Activated CD8-positive, alpha-beta memory T cell treated with anti-CD3 and anti-CD28 coated beads, Interleukin-2, amount 50 U/mL, for 1 hour (primary cell): ENCODE measurements around the gene PKNOX2.

Experiments used
- DNase-seq: peaks from one replicate; pipeline ENCODE4 v3.0.0-alpha.2; 2020; ENCODE audit errors: extremely low read depth

The PKNOX2 gene, protein sequence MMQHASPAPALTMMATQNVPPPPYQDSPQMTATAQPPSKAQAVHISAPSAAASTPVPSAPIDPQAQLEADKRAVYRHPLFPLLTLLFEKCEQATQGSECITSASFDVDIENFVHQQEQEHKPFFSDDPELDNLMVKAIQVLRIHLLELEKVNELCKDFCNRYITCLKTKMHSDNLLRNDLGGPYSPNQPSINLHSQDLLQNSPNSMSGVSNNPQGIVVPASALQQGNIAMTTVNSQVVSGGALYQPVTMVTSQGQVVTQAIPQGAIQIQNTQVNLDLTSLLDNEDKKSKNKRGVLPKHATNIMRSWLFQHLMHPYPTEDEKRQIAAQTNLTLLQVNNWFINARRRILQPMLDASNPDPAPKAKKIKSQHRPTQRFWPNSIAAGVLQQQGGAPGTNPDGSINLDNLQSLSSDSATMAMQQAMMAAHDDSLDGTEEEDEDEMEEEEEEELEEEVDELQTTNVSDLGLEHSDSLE

DNA sequence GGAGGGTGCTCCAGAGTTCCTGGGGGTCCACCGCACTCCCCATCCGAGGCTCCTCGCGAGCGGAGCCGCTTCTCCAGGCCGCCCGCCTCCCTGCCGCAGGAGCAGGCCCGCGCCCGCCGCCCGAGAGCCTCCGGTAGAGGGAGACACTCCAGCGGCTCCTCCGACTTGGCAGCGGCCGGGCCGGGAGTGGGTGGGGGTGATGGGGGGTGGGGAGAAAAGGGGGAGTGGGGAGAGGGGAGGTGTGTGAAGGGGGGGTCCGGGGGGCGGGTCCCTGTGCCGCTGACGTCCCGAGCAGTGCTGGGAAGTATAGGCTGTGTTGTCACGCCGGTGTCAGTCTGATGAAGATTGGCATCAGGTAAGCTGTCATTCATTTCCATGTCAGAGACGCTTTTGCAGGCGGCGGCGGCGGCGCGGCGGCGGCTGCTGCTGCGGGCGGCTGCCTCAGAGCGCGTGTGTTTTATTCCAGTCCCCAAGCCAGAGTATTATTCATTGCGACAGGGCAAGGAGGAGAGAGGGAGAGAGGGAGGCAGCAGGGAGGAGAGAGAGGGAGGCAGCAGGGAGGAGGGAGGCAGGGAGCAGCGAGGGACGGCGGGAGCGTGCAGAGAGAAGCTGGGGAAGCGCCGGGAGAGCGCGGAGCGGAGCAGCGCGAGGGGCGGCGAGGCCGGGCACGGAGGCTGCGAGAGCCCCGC is at the start of gene PKNOX2:
Gene PKNOX2, plus strand, starts transcription at position 330 of the 689 bp plus-strand sequence. CDS start 186,555 bp downstream, outside the sequence.
- no peak for DNase-seq

DNA sequence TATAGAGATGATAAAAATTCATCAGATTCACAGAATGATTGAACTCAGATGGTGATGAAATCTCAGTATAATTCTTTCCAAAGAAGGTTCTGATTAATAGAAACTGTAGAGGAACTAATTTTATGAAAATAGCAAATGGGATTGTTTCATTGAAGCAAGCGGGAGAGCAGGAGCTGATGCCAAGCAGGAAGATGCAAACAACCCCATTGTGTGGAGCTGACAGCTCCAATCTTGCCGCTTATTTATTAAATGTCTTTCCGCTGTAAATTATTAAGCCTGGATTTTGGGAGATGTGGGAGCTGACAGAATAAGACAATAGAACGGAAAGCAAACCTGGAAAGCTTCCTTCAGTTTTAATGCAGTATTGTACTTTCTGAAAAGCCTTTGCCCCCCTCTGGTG is 47.1 kb upstream of the PKNOX2 start:
- DNase-seq: no peak

DNA sequence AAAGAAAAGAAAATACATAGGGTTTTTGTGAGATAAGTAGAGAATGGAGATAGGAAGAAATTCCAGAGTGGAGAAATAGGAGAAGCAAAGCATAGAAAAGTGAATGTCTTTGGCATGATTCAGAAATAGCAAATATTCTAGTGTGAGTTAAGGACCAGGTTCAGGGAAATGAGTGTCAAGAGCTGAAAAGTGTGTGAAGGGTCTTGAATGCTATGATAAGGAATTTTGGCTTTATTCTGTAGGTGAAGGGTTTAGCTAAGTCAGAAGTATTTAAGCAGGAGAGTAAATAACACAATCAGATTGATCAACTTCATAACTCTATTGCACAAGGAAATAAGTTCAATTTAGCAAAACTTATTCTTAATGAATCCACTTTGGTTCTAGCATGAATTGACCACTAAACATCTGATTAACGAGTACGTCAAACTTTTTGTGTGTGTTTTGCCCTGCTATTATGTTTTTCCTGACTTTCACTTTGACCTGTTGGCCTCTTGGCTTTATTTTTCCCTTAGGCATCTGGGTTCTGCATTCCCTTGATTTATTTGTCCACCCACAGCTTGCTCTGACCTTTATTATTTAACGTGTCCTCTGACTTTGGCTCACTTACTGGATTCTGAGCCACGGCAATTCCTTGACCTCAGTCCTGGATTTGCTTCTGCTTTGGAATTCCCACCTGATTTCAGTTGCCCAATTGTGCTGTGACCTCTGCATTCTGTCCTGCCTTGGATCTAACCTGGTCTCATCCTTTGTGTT is 41.2 kb upstream of the PKNOX2 start:
- no peak for DNase-seq

DNA sequence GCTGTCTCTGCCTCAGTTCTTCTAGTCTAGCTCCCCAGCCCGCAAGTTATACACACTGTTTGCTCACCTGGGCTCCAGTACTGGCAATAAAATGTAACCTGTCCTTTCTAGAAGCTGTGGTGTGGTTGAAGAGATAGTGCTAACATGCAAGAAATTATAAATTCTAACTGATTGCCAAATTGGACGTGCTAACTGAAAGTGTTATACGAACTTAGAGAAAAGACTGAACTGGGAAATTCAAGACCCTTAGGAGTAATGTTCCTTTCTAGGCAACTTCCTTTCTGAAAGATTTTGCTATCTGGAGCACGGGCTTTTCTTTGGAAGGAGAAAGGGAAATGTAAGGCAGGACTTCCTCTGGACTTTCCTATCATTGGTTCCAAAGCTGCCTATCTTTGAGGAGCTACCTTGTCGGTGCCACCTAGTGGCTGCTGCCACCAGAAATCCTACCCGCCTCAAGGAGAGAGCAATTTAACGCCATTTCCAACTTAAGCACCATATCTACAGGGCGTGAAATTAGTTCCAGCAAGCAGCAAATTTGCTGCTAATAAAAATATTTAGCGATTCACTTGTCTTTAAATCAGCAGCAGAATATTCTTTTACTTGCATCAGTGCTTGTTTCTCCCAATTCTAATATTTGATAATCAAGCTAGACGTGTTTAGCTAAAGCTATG is 40.5 kb upstream of the PKNOX2 start:
- no peak for DNase-seq

DNA sequence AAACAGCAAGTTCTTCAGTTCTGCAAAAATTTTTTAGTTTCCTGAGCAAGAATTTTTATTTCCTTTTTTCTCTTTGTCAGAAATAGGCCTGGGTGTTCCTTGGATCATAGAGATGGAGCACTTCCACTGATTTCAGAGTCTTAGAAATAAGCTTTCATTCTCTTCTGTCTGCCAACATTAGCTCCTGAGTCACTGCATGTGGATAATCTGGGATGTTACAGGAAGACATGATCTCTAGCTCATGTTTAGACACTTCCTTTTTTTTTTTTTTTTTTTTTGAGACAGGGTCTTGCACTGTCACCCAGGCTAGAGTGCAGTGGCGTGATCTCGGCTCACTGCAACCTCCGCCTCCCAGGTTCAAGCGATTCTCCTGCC is 39.9 kb upstream of the PKNOX2 start:
- no peak for DNase-seq

DNA sequence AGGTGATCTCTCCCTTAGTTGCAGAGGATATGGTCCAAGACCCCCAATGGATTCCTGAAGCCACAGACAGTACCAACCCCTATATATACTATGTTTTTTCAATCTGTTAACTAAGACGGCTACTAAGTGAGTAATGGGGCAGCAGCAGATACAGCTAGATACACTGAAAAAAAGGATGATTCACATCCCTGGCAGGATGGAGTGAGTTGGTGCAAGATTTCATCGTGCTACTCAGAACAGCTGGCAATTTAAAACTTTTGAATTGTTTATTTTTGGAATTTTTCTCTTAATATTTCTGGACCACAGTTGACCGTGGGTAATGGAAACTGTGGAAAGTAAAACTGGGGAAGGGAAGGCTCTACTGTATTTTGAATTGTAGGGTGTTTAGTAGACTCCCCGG is 36.1 kb upstream of the PKNOX2 start:
- DNase-seq: no peak

DNA sequence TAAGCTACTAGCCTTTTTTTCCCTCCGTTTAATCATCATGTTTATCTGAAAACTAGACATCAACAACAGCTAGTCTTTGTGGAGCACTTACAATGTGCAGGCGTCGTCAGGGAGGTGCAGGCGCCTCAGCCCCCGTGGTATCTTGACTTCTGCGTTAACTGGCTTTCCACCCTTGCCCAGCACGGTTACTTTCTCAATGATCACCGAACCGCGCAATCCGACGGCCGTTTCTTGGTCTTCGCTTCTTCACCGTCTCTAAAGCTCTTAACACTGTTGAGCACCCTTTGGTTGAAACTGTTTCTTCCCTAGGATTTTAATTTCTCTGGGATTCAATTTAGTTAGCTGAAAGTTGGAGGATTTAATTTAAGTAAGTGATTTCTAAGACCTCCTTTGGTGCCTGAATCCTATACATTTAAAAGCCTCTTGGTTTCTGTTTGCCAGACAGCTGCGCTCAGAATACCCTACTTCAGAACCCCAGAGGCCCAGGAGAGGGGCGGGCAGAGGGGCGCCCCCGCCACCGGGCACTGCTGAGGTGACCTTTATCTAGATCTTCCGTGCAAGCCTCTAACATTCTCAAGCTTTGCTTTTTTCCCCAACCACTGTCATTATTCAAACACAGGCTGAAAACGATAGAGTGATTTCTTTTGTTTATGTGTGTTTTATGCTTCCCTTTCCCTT is 35.1 kb upstream of the PKNOX2 start:
- DNase-seq: no peak

DNA sequence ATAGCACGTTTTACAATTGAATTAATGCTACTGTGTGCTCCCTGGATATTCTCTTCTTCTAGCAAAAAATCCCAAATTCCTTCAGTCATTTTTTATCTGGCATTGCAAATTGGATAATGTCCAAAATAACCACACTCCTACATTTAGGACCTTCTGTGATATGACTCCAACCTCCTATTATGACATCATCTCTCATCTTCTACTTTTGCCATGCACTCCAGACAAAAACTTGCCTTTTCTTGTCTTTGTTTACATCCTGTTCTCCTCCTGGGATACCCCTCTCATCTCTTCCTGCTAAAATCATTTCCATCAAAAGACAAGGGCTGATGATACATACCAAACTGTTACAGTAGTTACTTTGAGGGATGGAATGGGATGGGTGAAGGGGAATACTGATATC is 32.5 kb upstream of the PKNOX2 start:
- DNase-seq: no peak

DNA sequence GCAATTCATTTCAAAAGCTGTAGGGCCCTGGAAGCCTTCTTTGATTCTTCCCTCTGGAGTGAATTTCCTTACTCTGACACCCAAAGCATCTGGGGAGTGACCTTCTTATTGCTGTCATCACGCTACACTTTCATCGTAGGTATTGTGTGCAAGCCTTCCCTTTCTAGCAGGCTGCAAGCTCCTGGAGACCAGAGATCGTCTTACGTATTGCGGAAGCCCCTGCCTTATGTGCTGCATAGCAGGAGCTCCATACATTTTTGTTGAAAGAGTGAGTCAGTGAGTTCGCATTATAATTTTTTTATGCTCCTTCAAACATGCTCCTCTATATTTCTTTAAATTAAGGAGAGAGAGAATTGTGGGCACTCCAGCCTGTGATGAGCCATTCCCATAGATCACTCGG is 32.0 kb upstream of the PKNOX2 start:
- no peak for DNase-seq

DNA sequence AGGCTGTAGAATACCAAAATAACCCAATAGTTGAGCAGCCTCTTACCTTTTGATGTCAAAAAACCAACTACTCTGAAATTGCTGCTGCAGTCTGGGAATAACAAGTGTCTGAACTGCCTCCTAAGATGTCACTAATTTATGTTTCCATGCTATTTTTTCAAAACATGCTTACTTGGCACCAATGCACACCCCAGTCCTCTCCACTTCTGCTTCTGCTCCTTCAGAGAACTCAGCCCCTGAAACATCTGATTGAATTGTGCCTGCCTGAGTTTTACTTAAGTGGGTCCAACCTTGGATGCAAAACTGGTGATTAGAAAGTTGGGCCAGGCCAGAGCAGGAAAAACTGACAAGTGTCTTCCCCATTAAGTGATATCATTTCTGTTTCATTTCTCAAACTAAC is 28.6 kb upstream of the PKNOX2 start:
- no peak for DNase-seq

DNA sequence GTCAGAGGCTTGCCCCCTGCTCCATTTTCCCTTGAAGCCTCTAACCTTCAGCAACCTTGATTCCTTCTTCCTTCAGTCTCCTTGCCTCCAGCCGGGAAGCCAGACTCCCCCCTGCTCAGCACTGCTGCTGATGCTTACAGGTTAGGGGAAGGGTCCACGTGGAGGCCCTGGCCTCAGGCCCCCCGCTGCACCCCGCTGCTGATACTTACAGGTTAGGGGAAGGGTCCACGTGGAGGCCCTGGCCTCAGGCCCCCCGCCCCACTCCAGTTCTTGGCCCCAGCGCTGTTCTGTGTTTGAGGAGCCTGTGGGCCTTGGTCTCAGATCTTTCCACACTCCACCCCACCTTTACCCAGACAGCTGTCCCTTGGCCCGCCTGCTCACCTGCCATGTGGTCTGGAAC is 25.6 kb upstream of the PKNOX2 start:
- no peak for DNase-seq

DNA sequence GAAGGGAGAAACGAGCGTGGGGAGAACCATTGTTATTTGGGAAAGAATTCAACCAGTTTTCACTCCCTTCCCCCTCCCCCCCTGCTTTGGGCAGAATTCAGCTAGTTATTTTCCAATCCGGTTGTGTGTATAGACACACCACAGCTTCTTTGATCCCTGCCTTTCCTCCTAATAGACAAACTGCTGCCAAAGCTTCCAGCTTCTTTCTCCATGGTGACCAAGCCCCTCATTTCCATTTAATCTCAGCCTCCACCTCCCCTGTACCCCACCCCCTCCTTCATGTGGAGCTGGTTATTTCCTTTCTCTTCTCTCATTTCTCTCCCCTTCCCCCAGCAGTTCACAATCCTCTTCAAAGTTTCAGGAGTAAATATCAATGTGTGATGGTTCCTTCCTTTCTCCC is 24.8 kb upstream of the PKNOX2 start:
- no peak for DNase-seq

DNA sequence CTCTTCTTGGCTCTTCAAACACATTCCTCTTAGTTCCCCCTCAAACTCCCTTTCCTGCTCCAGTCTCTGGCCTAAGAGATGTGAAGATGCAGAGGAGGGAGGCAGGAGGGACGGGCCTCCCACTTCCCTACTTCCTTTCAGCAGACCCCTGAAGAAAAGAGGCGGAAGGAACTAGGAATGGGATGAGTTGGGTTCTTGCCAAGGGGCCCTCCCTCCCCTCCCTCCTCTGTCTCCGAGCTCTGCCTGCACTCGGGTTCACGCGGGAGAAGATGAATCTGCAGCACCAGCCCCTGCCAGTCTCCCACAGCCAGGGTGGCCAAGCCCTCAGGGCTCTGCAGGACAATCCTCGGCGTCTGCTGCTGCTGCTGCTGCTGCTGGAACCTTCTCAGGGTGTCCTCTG is 24.3 kb upstream of the PKNOX2 start:
- DNase-seq: no peak

DNA sequence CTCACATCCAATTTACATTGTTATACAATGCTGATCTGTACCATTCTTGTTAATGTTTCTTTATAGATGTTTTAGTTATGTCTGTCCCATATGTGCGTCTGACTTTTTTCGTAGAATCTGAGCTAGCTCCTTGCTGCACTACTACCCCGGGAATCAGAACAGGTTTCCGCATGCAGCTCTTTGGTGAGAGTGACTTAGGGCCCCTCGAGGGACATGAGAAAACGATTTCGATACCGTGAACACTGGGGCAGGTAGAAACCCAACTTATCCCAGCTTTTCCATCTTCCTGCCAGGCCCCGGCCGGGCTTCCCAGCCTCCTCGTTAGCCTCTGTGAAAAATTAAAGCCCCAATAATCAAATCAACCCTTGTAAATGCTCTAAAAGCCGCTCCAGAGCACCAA is 23.4 kb upstream of the PKNOX2 start:
- DNase-seq: no peak

DNA sequence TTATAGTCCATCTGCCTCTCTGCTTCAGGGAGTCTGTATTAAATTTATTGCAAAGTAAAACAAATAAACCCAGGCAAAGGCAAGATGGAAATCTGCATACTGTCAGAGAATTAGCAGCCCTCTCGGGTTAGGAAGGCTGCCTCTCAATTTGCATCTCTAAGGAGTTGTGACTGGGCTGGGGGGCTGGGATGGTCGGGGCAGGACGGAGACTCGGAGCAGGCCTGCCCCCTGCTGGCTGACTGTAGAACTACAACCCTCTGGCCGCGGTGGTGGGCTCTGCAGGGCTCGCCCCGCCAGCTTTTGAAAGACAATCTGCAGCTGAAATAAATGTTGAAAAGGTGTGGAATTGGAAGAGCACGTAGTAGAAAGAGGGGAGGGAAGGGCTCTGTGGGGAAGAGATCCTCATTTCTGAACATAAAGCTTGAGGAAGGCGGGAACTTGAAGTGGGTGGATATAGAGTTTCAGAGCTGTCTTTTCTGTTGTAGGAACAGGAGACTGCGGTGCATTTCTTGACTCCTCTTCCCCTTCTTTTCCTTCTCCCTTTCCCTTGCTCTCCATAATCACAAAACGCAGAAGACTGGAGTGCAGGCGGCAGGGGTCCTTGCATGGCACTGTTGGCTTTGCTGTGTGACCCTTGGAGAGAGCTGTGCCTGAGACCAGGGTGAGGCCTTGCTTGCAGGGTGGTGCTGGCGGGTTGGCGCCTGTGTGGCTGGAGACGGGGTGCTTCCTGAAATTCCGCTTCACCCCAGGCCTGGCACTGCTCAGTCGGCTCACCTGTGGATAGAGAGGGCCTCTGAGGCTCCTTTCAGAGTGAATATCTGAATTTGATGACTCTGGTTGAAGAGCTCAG is 22.6 kb upstream of the PKNOX2 start:
- no peak for DNase-seq

DNA sequence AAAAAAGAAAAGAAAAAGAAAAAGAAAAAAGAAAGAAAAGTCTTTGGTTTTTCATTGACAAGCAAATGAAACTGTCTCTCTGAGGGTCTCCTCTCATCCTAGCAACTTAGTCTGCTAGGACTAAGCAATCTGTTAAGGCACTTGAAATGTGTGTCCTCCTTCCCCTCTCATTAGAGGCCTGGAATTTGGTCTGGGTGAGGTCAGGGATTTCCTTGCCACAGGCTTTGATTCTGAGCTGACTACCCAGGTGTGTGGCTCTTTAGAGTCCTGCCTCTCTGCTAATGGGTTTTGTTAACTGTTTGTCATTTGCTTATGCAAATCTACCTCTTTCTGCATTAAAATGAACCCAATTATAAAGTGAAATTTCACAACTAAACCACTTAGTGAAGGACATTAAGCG is 18.3 kb upstream of the PKNOX2 start:
- no peak for DNase-seq

DNA sequence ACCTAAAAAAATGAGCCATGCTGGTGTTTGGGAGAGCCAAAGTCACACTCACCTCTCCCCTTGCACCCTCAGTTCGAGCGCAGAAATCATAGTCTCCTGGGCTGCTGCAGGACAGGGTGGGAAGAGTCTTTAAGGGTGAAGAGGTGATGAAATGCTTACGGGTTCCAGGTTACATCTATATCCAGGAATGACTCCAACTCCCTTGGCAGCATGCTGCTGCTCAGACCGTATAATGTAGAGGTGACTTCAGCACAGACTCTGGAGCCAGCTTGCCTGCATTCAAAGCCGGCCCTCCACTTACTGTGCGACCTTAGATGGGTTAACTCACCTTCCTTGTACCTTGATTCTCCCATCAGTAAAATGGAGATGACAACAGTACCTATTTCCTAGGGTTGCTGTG is 17.3 kb upstream of the PKNOX2 start:
- no peak for DNase-seq

DNA sequence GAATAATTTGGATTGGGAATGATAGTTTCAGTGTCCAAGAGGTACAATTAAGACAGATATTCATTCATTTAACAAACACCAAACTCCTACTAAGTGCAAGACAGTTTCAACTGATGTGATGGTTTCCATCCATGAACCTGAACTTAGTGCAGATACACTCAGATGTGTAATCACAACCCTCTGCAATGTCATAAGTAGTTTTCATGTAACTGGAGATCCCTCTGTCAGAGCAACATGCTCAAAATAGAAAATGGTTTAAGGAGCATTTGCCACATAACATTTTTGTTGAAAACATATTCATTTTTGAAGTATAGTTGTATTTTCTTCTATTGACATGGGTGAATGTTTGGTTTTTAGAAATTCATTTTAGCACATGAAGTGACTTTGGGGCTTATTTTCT is 16.5 kb upstream of the PKNOX2 start:
- DNase-seq: no peak

DNA sequence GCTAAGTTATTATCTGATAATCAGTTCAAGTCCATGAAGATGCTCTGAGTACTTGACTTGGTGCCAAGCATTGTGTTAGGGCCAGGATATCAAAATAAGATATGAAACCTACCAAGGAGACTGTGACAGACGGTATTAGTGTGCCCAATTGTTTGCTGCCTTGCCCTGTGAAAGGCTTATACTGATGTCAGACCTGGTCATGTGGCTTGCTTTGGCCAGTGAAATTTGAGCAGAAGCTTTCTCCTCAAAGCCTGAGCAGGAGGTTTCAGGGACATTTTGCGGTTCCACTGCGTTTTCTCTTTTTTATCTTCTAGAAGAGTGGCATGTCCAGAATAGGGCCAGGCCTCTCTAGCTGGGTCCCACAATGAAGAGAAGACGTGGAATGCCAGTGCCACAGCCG is 15.8 kb upstream of the PKNOX2 start:
- no peak for DNase-seq

DNA sequence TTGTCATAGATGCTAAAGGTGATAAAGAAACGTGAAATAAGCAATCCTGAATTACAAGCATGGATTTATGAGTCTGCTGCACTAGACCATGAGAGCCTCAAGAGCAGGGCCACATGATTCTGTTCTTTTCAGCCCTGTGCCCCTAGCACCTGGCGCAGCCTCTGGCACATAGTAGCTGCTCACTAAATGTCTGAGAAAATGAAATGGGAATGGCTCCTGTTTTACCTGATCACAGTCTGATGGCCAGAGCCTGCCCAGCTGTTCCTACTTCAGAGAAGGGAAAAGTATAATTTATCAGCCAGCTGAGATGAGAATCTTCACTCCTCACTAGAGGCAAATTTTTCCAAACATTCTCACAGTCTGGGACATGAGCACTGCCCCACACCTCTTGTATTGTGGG is 10.7 kb upstream of the PKNOX2 start:
- DNase-seq: no peak
